ENCODE results near the gene DSC3.

The DSC3 gene

DNA sequence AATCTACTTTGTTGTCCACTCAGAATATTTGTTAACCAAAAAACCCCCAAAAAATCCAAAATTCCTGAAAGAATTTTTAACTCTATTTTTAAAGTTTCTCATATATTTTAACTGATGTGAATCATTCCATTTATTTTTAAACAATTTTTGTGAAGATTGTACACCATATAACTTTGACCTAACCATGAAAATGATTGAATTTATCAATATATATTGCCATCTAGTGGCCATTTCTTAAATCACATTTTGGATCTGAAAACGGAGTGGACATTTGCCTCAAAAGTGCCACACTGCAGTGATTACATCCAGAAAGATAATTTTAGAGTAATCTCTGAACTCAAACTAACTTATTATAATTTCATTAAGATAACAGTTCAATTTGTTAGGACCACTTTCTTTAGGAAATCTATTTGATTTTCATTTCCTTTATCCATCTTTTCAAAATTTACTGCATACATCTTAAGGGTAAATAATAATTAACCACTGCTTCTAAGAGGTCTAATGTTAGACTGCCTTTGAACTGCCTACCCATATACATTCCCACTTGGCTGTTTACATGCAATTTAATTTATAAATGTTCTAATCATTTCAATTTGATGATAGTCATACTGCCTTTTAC lies 71.1 kb downstream of the DSC3 start:
- DNase-seq (ENCODE audit: low spot score): peak; percentile 22

GRCh38 chr18:30970196-30970816 lies 72.2 kb downstream of the DSC3 start:
- DNase-seq (ENCODE audit: low spot score): no peak

DNA sequence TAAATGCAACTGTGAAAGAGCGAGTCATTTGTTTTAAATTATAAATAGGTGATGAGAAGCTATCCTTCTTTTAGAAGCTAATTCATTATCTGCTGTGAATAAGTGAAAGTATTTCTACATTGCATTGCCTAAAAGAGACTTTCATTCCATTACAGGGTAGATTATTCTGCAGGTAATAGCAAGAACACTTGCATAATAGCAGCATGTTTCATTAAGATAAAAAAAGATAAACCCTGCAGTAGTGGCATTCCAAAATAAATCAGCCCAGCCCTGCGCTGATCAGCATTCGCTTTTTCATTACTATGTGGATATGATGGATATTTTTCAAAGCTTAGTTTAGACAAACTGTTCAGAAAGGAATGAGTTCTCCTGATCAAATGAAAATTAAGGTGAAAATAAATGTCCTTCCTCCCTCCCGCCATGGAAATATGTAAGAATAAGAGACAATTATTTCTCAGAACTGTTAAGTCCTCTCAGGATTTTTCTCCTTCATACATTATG lies 72.8 kb downstream of the DSC3 start:
- no peak for DNase-seq (ENCODE audit: low spot score)

DNA sequence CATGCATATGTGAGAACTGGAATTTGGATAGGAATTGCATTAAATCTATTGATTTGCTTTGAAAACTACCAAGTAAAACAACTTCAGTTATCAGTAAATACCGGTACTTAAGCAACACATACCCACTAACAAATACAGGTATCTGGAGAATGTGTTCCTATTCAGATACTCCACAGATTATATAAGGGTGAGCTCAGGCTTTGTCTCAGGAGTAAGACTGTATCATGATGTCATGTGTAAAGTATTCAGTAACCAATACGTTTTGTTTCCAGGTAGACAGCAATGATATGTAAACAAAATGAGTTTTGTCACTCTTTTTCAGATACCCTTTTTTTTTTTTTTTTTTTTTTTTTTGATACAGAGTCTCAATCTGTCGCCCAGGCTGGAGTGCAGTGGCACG lies 74.8 kb downstream of the DSC3 start:
- no peak for DNase-seq (ENCODE audit: low spot score)

DNA sequence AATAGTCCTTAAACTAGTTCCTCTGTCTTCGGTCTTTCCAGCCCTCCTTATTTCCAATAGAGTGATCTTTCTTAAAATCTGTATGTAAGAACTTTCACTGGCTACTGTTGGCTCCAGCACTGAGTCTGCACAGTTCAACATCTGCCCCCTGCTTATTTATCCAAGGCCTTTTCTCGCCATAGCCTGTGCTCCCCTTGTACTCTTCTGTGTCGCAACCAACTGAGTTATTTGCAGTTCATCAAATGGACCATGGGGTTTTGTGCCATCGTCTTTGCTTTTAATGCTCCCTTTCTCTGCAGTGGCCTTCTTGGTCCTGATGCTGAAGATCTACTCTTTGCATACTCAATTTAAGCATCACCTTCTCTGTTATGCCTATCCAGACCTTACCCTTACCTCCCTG lies 77.3 kb downstream of the DSC3 start:
- no peak for DNase-seq (ENCODE audit: low spot score)

- no peak for DNase-seq (ENCODE audit: low spot score)
These were observed 81.9 kb downstream of the DSC3 start for GRCh38 chr18:30960661-30961060.

- DNase-seq (ENCODE audit: low spot score): no peak
These were observed 85.5 kb downstream of the DSC3 start for GRCh38 chr18:30957066-30957465.

- DNase-seq (ENCODE audit: low spot score): no peak
These were observed 88.3 kb downstream of the DSC3 start for GRCh38 chr18:30954262-30954661.

DNA sequence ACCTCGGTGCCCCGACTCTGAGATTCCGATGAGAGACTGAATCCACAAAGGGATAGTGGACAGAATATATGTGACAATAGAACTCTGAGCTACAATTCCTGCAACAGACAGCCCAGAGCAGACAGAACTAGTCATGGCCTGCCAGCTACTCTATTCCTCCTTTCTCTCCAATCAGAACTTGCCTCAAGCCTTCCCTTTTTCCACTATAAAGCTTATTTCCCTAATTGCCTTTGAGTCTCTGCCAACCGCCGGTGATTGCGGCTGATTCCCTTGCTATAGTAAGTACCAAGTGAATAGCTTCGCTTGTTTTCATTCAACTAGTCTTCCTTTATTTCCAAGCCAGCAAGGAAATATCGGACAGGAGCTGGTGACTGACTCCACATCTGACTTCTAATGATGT lies 96.8 kb downstream of the DSC3 start:
- DNase-seq (ENCODE audit: low spot score): no peak

- no peak for DNase-seq (ENCODE audit: low spot score)
These were observed 97.6 kb downstream of the DSC3 start for GRCh38 chr18:30944773-30945417.

- no peak for DNase-seq (ENCODE audit: low spot score)
These were observed 101.5 kb downstream of the DSC3 start for GRCh38 chr18:30940952-30941539.

Data from CD4-positive, alpha-beta T cell treated with Interleukin-2 at 100 ng/mL for 4 hours (primary cell).